ENCODE results near the gene CYB561D1.

CYB561D1 gene

GRCh38 chr1:109497449-109498160 lies 3.7 kb downstream of the CYB561D1 start:
- H3K4me2 ChIP-seq (ENCODE audit: low read depth, low read length): no peak overlapping the region
- no peaks in the 10 kb centered on the region for H3K36me3 ChIP-seq (replicated peaks; ENCODE audit: insufficient read depth, low read length)

DNA sequence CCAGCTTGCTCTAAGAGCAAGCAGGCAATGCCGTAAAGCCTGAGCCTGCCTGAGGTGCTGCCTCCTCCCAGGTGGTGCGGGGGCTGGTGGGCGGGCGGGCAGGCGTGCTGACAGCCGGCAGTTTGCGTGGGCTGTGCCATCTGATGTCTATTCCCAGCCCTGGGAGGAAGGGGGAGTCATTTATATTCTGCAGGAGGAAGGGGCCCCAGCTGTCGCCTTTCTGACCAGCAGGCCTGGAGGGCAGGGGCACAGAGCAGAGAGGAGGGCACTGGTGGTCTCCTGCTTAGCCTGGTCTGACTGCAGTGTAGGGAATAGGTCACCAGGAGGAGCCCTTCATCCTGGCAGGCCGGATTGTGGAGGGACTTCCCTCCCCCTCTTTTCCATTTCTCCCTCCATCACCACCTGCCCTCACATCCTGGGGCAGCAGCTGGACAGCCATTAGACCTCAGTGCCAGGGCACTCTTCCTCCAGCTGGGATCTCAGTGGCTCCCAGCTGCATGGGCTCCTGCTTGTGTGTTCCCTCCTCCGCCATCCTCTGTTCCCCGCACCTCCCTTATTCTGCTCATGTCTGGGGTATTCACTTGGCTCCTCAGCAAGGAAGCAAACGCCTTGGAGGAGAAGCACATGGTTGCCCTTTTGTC lies 4.4 kb downstream of the CYB561D1 start:
- no peaks in the 10 kb centered on the region for H4K20me1 ChIP-seq (ENCODE audit: insufficient read depth, low read length)
- no peaks in the 10 kb centered on the region for H3K9me3 ChIP-seq (replicated peaks; ENCODE audit: insufficient read depth, low read length)
- no peaks in the 10 kb centered on the region for H3K9me2 ChIP-seq (replicated peaks; ENCODE audit: insufficient read depth, low read length)
- H2AFZ ChIP-seq (ENCODE audit: low read length): no peak overlapping the region
- H3K4me3 ChIP-seq (ENCODE audit: low read length): no peak overlapping the region
- no peak overlapping the region for H3K4me2 ChIP-seq (ENCODE audit: low read depth, low read length)
- peaks cover 3% of the 10 kb centered on the region; the same call in 1 of the 2 replicates for H3K79me2 ChIP-seq (ENCODE audit: low read length)
- no peaks in the 10 kb centered on the region for H3K27me3 ChIP-seq (replicated peaks; ENCODE audit: insufficient read depth, low read length)
- H3K27ac ChIP-seq (ENCODE audit: low read length): no peak overlapping the region
- TF ChIP-seq, protein P1, sequence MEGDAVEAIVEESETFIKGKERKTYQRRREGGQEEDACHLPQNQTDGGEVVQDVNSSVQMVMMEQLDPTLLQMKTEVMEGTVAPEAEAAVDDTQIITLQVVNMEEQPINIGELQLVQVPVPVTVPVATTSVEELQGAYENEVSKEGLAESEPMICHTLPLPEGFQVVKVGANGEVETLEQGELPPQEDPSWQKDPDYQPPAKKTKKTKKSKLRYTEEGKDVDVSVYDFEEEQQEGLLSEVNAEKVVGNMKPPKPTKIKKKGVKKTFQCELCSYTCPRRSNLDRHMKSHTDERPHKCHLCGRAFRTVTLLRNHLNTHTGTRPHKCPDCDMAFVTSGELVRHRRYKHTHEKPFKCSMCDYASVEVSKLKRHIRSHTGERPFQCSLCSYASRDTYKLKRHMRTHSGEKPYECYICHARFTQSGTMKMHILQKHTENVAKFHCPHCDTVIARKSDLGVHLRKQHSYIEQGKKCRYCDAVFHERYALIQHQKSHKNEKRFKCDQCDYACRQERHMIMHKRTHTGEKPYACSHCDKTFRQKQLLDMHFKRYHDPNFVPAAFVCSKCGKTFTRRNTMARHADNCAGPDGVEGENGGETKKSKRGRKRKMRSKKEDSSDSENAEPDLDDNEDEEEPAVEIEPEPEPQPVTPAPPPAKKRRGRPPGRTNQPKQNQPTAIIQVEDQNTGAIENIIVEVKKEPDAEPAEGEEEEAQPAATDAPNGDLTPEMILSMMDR (IDR thresholded peaks at IDR 0.05; ENCODE audit: low read length): no peak
- no peak for TF ChIP-seq EZH2 (optimal IDR thresholded peaks at IDR 0.05; ENCODE audit: low read depth, low read length)
- TF ChIP-seq EZH2phosphoT487 (IDR thresholded peaks at IDR 0.05; ENCODE audit: low read length): no peak
- no peak overlapping the region for H3K9ac ChIP-seq (ENCODE audit: low read length)
- H3K4me1 ChIP-seq (ENCODE audit: low read length): 0 out of 2 replicates have a peak, but pooled peaks cover 2% of the 10 kb centered on the region
- no peaks in the 10 kb centered on the region for H3F3A ChIP-seq (ENCODE audit: insufficient read depth, low read length)
- H3K36me3 ChIP-seq (replicated peaks; ENCODE audit: insufficient read depth, low read length): no peaks in the 10 kb centered on the region
- no peak for DNase-seq

More at GRCh38 chr1:109497449-109498160, 3.7 kb downstream of the CYB561D1 start:
- no peak overlapping the region for H3K9ac ChIP-seq (ENCODE audit: low read length)
- H3F3A ChIP-seq (ENCODE audit: insufficient read depth, low read length): no peaks in the 10 kb centered on the region
- no peak for TF ChIP-seq EZH2phosphoT487 (IDR thresholded peaks at IDR 0.05; ENCODE audit: low read length)
- TF ChIP-seq, protein P1 (IDR thresholded peaks at IDR 0.05; ENCODE audit: low read length): no peak
- TF ChIP-seq EZH2 (optimal IDR thresholded peaks at IDR 0.05; ENCODE audit: low read depth, low read length): no peak
- H3K4me3 ChIP-seq (ENCODE audit: low read length): no peak overlapping the region
- H4K20me1 ChIP-seq (ENCODE audit: insufficient read depth, low read length): no peaks in the 10 kb centered on the region
- no peak overlapping the region for H3K27ac ChIP-seq (ENCODE audit: low read length)
- DNase-seq: no peak
- H2AFZ ChIP-seq (ENCODE audit: low read length): no peak overlapping the region
- peaks cover 3% of the 10 kb centered on the region; the same call in 1 of the 2 replicates for H3K79me2 ChIP-seq (ENCODE audit: low read length)
- H3K9me2 ChIP-seq (replicated peaks; ENCODE audit: insufficient read depth, low read length): no peaks in the 10 kb centered on the region
- no peaks in the 10 kb centered on the region for H3K9me3 ChIP-seq (replicated peaks; ENCODE audit: insufficient read depth, low read length)
- 0 out of 2 replicates have a peak, but pooled peaks cover 2% of the 10 kb centered on the region for H3K4me1 ChIP-seq (ENCODE audit: low read length)
- no peaks in the 10 kb centered on the region for H3K27me3 ChIP-seq (replicated peaks; ENCODE audit: insufficient read depth, low read length)

DNA sequence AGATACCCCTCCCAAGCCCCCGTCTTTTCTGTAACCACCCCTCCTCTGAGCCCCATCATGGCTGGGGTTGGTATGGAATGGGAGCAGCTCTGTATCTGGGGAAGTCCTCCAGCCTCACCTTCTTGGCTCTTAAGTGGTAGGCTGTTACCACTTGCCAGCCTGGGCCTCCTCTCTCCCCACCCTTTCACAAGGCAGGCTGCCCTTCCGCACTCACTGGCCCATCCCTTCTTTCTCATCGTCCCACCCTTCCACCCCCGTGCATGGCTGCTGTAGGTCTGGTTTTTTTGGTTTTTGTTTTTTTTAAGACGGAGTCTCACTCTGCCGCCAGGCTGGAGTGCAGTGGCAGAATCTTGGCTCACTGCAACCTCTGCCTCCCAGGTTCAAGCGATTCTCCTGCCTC lies 5.2 kb downstream of the CYB561D1 start:
- Histone ChIP-seq H4K20me1 (ENCODE audit: insufficient read depth, low read length) (no peaks in the 10 kb centered on the region), H3K4me3 (ENCODE audit: low read length) (no peak overlapping the region), H3K9ac (ENCODE audit: low read length) (no peak overlapping the region), H3F3A (ENCODE audit: insufficient read depth, low read length) (no peaks in the 10 kb centered on the region), H3K36me3 (replicated peaks; ENCODE audit: insufficient read depth, low read length) (no peaks in the 10 kb centered on the region), H3K27ac (ENCODE audit: low read length) (no peak overlapping the region), H3K79me2 (ENCODE audit: low read length) (peaks cover 3% of the 10 kb centered on the region; the same call in 1 of the 2 replicates), H3K4me2 (ENCODE audit: low read depth, low read length) (no peak overlapping the region), H3K27me3 (replicated peaks; ENCODE audit: insufficient read depth, low read length) (no peaks in the 10 kb centered on the region), H2AFZ (ENCODE audit: low read length) (no peak overlapping the region), H3K4me1 (ENCODE audit: low read length) (no peaks in the 10 kb centered on the region), H3K9me3 (replicated peaks; ENCODE audit: insufficient read depth, low read length) (no peaks in the 10 kb centered on the region), H3K9me2 (replicated peaks; ENCODE audit: insufficient read depth, low read length) (no peaks in the 10 kb centered on the region)
- TF ChIP-seq, protein P1 (IDR thresholded peaks at IDR 0.05; ENCODE audit: low read length): no peak
- TF ChIP-seq EZH2 (optimal IDR thresholded peaks at IDR 0.05; ENCODE audit: low read depth, low read length): no peak
- no peak for TF ChIP-seq EZH2phosphoT487 (IDR thresholded peaks at IDR 0.05; ENCODE audit: low read length)
- DNase-seq: no peak
